Peyer's patch (tissue), 4 donors: Measurements from ENCODE around the gene INPP1.

ENCODE experiments used
- POLR2A ChIP-seq, 2 donors: fragments of 450-650 bp; IDR thresholded peaks; one replicate each; pipeline ENCODE4 v1.5.1; 2017; ENCODE audit warnings: antibody characterized with exemption in 2 of 2, mild to moderate bottlenecking in 2 of 2, moderate library complexity in 2 of 2
- TF ChIP-seq, protein P1 (sequence below), 6 experiments: fragments of 450-650 bp in 4 of 6; fragments of 200-600 bp in 2 of 6; sonication (generic) in 1 of 6; IDR thresholded peaks; one replicate each; pipeline ENCODE4 v1.5.1; 2017 to 2019; ENCODE audit warnings: antibody characterized with exemption in 6 of 6, mild to moderate bottlenecking in 3 of 6, moderate library complexity in 1 of 6

GRCh38 chr2:190367091-190367490 is 23.7 kb downstream of the INPP1 start:
- TF ChIP-seq, protein P1, sequence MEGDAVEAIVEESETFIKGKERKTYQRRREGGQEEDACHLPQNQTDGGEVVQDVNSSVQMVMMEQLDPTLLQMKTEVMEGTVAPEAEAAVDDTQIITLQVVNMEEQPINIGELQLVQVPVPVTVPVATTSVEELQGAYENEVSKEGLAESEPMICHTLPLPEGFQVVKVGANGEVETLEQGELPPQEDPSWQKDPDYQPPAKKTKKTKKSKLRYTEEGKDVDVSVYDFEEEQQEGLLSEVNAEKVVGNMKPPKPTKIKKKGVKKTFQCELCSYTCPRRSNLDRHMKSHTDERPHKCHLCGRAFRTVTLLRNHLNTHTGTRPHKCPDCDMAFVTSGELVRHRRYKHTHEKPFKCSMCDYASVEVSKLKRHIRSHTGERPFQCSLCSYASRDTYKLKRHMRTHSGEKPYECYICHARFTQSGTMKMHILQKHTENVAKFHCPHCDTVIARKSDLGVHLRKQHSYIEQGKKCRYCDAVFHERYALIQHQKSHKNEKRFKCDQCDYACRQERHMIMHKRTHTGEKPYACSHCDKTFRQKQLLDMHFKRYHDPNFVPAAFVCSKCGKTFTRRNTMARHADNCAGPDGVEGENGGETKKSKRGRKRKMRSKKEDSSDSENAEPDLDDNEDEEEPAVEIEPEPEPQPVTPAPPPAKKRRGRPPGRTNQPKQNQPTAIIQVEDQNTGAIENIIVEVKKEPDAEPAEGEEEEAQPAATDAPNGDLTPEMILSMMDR (IDR thresholded peaks at IDR 0.05), result no peak
- TF ChIP-seq POLR2A (IDR thresholded peaks at IDR 0.05), result no peak
